Eye (tissue), 1 donor: ENCODE data around the gene ADAM8.

ENCODE experiments used
- DNase-seq: peaks from one replicate; pipeline ENCODE4 v3.0.0-alpha.2; 2015

The ADAM8 gene

GRCh38 chr10:133308421-133309099 is 31.9 kb upstream of the ADAM8 start, which contains the start of the genes TUBGCP2 and ZNF511:
TSS of gene TUBGCP2 (minus strand) at chr10:133308872. CDS start at chr10:133302941, 5,931 bp downstream.
TSS of gene ZNF511 (plus strand) at chr10:133308914. CDS start at chr10:133308944, 30 bp downstream.
- peak; percentile 94 for DNase-seq

- DNase-seq = peak; percentile 84
These were observed 31.2 kb upstream of the ADAM8 start for GRCh38 chr10:133307776-133308420.

DNA sequence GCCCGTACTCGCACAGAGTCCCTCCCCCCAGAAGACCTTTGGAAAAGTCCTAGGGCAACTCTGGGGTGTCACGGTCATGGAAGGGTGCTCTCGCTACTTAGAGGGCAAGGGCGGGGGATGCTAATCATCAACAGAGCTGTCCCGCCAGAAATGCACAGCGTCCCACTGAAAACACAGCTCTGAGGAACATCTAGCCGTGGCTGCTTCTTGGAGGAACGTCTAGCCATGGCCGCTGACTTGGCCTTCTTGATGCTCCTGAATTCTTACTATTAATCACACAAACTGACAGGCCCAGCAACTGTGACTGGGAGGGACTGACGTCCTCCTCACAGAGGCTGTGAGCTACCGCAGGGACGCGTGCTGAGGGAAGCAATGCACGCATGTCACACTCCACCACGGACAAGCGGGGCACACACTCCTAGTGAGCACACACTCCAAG is 30.3 kb upstream of the ADAM8 start:
- DNase-seq = no peak

GRCh38 chr10:133306097-133306476 is 29.4 kb upstream of the ADAM8 start:
- no peak for DNase-seq

GRCh38 chr10:133303206-133303605 is 26.5 kb upstream of the ADAM8 start:
- DNase-seq = no peak

DNA sequence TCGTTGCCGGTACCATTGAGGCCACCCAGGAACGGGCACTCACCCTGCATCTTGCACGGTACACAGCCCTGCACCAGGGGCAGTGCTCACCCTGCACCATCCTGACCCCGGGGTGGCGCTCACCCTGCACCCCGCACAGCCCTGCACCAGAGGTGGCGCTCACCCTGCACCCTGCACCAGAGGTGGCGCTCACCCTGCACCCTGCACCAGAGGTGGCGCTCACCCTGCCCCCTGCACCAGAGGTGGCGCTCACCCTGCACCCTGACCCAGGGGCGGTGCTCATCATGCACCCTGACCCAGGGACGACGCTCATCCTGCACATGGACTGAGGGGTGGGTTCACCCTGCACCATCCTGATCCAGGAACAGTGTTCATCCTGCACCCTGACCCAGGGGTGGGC is 25.6 kb upstream of the ADAM8 start:
- DNase-seq = no peak

DNA sequence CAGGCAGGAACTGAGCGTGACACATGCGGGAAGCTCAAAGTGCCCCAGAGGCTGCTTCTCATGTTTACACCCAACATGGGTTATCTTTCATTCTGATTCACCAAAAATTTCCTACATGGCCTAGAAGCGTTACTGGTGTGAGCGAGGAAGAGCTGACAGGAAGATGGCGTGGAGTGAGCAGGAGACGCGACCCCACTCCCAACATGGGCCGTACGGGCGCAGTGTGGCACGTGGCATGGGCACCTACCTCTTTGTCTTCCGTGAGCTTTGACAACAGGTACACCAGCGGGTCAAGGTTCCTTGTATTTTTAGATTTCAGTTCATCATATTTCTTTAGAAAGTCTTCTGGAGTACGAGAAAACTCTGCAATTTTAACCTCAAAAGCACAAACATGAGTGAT is 23.1 kb upstream of the ADAM8 start:
- no peak for DNase-seq

DNA sequence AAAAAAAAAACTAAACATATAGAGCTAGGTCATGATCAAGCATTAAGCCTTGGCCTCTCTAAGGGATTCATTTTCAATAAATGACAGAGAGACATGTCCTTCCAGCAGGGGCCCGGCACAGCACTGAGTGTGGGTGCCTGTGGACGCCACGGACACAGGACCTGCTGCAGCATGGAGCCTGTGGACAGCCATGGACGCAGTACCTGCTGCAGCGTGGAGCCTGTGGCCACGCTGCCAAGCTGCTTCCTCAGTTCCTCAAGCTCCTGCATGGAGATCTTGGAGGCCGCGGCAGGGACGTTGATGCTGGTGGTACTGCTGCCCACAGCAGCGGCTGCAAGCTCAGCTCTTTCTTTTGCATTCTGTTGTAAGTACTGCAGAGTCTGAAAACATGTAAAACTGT is 22.6 kb upstream of the ADAM8 start:
- DNase-seq = no peak

DNA sequence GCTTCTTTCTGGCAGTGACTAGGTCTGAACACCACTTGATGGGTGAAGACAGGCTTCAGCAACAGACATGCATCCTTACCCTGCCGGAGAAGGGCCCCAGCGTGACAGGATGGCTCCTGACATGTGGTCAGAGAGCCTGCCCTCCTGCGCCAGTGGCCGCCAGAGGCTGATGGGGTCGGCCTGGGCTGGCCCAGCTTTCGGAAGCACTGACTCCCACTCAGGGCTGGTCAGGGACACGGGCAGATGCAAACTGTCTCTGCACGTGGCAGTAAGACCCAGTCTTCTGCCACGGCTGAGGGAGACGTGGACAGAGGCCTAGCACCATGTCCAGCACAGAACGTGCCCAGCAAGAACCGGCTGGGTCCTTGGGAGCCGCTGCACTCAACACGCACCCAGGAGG is 21.8 kb upstream of the ADAM8 start:
- DNase-seq = no peak

DNA sequence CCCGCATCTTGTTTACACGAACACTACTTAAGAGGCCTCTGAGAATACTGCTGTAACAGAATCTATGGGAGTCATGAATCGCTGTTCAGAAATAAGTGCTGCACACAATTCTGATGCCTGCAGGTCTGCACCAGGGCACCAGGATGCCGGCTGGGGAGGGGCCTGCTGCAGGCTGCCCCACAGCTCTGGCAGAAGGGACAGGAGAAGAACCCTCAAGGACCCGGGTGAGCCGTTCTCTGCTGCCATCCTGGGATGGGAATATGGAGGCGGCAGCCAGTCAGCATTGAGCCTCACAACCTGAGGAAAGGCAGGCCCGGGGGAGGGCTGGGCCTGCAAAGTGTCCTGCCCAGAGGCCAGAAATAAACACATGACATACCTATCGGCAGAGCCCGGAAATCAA is 20.8 kb upstream of the ADAM8 start:
- DNase-seq = no peak

DNA sequence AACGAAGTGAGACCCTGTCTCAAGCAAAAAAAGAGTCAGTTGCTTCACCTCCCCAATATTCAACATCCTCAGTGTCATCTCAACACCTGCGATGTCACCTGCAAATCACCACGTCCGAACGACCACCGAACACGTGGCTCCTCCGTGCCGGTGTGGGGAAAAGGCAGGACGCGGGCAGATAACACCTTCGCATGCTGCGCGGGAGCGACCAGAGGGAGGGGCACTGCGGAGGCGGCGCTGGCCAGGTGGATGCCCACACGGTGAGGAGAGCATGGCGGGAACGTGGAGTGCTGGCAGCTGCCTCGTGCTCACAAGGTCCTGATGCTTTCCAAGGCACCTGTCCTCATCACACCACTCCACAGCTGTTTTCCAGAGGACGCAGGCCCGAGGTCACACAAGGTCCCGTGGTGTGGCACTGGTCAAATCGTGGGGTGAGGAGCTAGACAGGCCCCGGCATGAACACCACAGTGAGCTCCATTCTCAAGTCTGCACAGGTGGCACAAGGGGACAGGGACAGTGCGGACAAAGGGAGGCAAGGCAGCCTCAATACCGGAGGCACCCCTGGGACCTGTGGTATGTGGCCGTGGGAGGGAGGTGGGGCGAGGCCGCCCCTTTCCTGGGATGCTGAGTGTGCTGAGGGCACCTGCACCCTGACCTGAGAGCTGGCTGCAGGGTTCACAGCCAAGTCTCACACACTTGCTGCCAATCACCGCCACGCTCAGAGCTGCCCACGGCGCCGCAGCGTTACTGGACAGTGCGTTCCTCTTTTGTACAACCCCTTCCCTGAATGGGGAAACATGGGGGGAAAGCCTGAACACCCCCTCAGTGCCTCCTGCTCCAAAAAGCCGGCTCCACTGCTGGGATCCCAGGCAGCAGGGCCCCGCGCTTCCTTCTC is 19.0 kb upstream of the ADAM8 start:
- no peak for DNase-seq

- DNase-seq = no peak
These were observed 17.5 kb upstream of the ADAM8 start for GRCh38 chr10:133294189-133294588.

GRCh38 chr10:133293810-133294119 is 17.1 kb upstream of the ADAM8 start:
- no peak for DNase-seq

DNA sequence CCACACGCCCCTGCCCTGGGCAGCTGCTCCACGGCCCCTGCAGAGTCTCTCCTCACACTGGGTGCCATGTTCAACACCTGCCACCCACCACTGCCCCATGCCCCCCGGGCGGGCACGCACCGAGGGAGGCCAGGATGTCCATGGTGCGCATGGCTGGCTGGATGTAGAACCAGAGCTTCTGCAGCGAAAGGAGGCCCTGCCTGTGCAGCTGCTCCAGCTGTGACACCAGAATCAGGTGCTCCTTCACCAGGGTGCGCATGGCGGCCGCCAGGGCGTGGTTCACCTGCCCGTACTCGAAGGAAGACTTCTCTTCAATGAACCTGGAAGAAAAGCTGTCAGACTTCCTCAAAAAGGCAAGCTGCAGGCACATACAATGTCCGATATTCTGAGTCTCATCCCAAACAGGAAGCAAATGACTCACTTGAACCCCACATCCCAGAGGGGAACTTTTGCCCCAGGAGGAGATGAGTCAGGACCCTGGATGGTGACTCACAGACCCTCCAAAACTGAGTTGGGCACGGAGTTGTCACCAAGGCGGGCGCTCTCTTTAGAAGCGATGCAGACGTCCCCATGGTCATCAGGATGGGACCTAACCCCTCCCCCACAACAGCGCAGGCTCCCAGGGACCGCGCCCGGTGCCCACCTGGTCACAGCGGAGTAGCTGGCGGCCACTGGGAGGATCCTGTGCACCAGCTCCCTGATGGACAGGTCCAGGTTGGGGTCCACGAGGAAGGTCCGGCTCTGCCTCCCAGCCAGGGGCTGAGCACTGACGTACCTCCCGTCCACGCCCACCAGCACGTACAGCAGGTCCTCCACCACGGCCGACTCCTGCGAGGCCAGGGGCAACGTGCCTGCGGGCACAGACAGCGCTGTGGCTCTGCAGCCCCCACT is 16.5 kb upstream of the ADAM8 start:
- DNase-seq = no peak

GRCh38 chr10:133289761-133290160 is 13.1 kb upstream of the ADAM8 start:
- DNase-seq = no peak

DNA sequence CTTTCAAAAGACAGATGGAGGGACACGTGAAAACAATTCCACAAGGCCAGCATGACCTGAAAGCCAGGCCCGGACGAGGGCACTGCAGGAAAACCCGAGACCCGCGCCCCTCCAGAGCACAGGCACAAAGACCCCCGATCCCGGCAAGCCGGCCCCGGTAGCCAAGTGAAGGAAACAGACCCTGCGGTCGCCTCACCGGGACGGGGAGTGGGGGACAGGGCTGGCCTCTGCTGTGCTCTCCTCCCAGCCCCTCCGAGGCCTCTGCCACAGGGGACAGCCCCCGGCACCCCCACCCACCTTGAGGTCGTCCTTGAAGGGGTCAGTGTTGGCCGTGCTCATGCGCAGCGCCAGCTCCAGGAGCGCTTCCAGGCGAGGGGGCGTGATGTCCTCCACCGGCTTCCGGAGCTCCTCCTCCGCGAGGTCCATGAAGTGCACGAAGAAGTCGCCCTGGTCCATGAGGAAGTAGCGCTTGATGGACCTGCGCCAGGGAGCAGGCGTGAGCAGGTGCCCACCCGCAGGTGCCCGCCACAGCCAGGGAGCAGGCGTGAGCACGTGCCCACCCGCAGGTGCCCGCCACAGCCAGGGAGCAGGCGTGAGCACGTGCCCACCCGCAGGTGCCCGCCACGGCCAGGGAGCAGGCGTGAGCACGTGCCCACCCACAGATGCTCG is 11.3 kb upstream of the ADAM8 start:
- DNase-seq = no peak

DNA sequence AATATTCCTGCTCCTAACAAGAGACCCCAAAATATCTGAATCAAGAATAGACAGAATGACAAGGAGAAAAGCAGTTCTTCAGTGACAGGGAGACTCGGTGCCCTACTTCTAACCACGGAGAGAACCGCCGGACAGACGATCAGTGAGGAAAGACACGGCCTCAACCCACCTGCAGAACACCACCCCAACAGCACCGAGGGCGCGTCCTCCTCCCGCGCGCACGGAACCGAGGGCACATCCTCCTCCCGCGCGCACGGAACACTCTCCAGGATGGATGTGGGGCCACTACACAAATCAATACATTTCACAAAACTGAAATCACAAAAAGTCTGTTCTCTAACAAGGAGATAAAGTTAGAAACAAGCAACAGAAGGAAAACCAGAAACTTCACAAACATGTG is 9.7 kb upstream of the ADAM8 start:
- DNase-seq = no peak

- DNase-seq = no peak
These were observed 8.5 kb upstream of the ADAM8 start for GRCh38 chr10:133285217-133285616.

- no peak for DNase-seq
These were observed 7.3 kb upstream of the ADAM8 start for GRCh38 chr10:133283931-133284330.

DNA sequence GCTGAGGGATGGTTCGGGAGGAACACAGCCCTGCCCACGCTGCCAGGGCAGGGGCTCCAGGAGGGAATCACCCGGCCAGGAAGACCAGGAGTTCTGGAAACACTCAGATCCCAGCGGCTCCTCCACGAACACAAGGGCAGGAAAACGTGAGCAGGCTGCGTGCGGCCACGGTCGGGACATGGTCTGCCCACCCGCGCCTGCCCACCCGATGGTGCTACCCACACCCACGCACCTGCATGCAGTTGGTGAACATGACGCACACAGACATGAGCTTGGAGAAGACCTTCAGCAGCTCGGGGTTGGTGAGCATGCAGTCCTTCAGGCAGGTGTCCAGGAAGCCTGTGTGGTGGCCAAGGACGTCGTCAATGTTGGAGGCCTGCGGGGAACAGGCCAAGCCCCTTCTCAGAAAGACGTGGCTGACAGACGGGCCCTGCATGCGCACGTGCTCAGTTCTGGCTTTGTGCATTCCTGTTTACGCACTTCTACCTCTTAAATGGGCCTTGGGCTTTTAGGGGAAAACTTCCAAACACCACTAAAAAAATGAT is 6.2 kb upstream of the ADAM8 start:
- no peak for DNase-seq

- DNase-seq = no peak
These were observed 5.1 kb upstream of the ADAM8 start for GRCh38 chr10:133281628-133282372.
